BLaER1 treated with 17β-estradiol and CSF1 and Interleukin-3, amounts not matched to agents 10 nM and 100 nM (cell line): ENCODE data around the gene AK6.

Experiments used
- H3K27ac ChIP-seq, 11 experiments: shearing (Covaris generic); formaldehyde crosslinking; 2 replicates each; pipeline ENCODE4 v1.8.1; 2022
- H3K27me3 ChIP-seq, 11 experiments: shearing (Covaris generic); formaldehyde crosslinking; 2 replicates each; pipeline ENCODE4 v1.8.1; 2022
- H3K36me3 ChIP-seq, 11 experiments: shearing (Covaris generic); formaldehyde crosslinking; 2 replicates each; pipeline ENCODE4 v1.8.1; 2022
- H3K4me1 ChIP-seq, 10 experiments: shearing (Covaris generic); formaldehyde crosslinking; 2 replicates each; pipeline ENCODE4 v1.8.1; 2022
- H3K4me2 ChIP-seq, 11 experiments: shearing (Covaris generic); formaldehyde crosslinking; 2 replicates each; pipeline ENCODE4 v1.8.1; 2022
- H3K4me3 ChIP-seq, 10 experiments: shearing (Covaris generic); formaldehyde crosslinking; 2 replicates each; pipeline ENCODE4 v1.8.1; 2022
- H3K9ac ChIP-seq, 11 experiments: shearing (Covaris generic); formaldehyde crosslinking; 2 replicates each; pipeline ENCODE4 v1.8.1; 2022
- H3K9me3 ChIP-seq, 11 experiments: shearing (Covaris generic); formaldehyde crosslinking; replicated peaks in 1 of 11; 2 replicates each; pipeline ENCODE4 v1.8.1; 2022
- H4K20me1 ChIP-seq, 11 experiments: shearing (Covaris generic); formaldehyde crosslinking; 2 replicates each; pipeline ENCODE4 v1.8.1; 2022
- Cebpa-rat ChIP-seq, 11 experiments: shearing (Covaris generic); IDR thresholded peaks; 2 replicates each; pipeline ENCODE4 v1.8.1; 2022

AK6 gene

DNA sequence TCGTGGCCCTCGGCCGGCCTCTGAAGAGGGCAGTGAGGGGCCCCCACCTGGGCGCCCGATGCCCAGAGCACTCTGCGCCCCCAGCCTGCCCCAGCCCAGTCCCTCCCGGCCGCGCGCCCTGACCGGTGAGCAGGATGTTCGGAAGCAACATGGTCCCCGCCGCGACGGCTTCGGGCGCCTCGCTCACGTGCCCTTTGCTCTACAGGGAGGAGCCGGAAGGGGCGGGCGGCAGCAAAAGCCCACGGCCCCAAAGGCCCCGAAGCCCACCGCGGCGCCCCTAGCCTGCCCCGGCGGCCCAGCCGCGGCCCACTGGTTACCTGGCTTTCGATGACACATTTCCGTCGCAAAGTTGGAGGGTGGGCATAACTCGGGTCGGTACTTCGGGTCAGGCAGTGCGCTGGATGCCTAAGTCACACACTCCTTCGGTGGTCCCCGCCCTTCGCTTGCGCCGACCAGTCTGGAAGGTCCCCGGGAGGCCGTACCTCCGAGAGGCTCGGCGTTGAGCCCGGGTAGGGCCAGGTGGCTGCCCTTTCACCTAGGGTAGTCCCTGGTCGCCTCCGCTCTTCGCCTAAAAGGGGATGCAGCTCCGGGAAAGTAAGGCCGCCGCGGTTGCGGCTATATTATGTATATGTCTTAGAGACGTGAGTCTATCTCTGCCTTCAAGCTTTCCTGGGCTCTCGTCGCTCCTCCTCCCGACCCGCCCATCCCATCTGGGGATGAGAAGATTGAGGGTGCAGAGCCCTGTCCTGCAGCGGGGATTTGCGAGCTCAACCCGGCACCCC is at the start of gene AK6, which contains the start of the genes RAD17 and TAF9:
AK6 (minus strand) TSS at position 181 of the 782 bp plus-strand sequence; CDS start at position 151, 30 bp downstream.
RAD17 (plus strand) TSS at position 479 of the 782 bp plus-strand sequence. CDS start 2,391 bp downstream, outside the sequence.
TAF9 (minus strand) TSS at position 181 of the 782 bp plus-strand sequence. CDS start 3,783 bp downstream, outside the sequence.
- Histone ChIP-seq H4K20me1 (peaks cover 18 to 42% (median 35%) of the 10 kb centered on the region in 11 experiments; a peak in 19 of 22 replicates), H3K9me3 (no peaks in the 10 kb centered on the region), H3K4me3 (peak within 1 kb of the TSS; percentile 69 to 97 (median 82)), H3K27me3 (no peaks in the 10 kb centered on the region), H3K4me1 (peaks cover 22 to 49% (median 39%) of the 10 kb centered on the region in 10 experiments), H3K27ac (peak within 1 kb of the TSS; percentile 97 to 100 (median 99)), H3K36me3 (peaks cover 28 to 53% (median 39%) of the 10 kb centered on the region in 11 experiments), H3K9ac (peak within 1 kb of the TSS; percentile 96 to 99 (median 98)), H3K4me2 (peak within 1 kb of the TSS; percentile 80 to 98 (median 92))
- no peak for TF ChIP-seq Cebpa-rat (IDR thresholded peaks at IDR 0.05)

DNA sequence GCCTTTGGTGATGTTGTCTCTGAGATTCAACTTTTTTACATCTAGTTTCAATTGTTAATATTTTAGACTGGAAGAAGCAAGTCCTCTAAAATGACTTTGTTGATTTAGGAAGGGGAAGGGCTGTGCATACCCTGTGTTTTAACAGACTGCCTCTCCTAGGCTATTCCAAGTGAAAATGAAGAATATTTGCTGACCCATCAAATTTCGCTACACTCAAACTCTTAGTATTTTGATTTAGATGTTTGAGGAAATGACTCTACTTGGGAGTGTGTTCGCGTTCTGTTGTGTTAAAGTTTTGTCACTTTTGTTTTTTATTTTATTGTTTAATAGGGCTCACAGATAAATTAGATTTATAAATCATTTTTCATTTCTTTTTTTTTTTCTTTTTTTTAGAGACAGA is 49.2 kb upstream of the AK6 start:
- H3K4me2 ChIP-seq, result no peak overlapping the region
- H3K4me3 ChIP-seq, result no peak overlapping the region
- H3K9ac ChIP-seq, result no peak overlapping the region
- no peaks in the 10 kb centered on the region for H4K20me1 ChIP-seq
- H3K9me3 ChIP-seq, result peaks cover 3 to 21% (median 11%) of the 10 kb centered on the region in 11 experiments; a peak in 16 of 22 replicates
- H3K27me3 ChIP-seq, result no peaks in the 10 kb centered on the region
- no peak overlapping the region for H3K27ac ChIP-seq
- no peak for TF ChIP-seq Cebpa-rat (IDR thresholded peaks at IDR 0.05)
- no peaks in the 10 kb centered on the region for H3K4me1 ChIP-seq
- peaks cover 25 to 44% (median 35%) of the 10 kb centered on the region in 11 experiments for H3K36me3 ChIP-seq

DNA sequence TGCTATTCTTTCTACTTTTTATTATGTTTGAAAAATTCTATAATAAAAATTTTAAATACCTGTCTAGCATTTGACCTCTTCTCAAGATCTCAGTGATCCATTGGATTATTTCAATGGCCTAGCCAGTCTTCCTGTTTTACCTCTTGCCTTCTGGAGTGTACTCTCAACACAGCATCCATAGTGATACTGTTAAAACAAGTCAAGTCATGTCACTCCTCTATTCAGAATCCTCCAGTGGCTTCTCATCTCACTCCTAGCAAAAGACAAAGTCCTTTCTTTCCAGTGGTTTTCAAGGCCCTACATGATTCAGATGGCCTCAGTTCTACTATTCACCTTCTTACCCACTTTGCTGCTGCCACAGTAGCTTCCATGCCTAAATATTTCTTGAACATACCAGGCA is 47.4 kb upstream of the AK6 start:
- Histone ChIP-seq H3K4me2 (no peak overlapping the region), H3K9me3 (peaks cover 0 to 12% (median 0%) of the 10 kb centered on the region in 11 experiments; a peak in 7 of 22 replicates), H3K27me3 (no peaks in the 10 kb centered on the region), H3K4me3 (no peak overlapping the region), H3K4me1 (no peaks in the 10 kb centered on the region), H4K20me1 (no peaks in the 10 kb centered on the region), H3K27ac (no peak overlapping the region), H3K9ac (no peak overlapping the region), H3K36me3 (peaks cover 42 to 63% (median 53%) of the 10 kb centered on the region in 11 experiments)
- no peak for TF ChIP-seq Cebpa-rat (IDR thresholded peaks at IDR 0.05)

- peaks cover 0 to 12% (median 0%) of the 10 kb centered on the region in 11 experiments; a peak in 7 of 22 replicates for H3K9me3 ChIP-seq
- H3K4me1 ChIP-seq, result no peaks in the 10 kb centered on the region
- no peak for TF ChIP-seq Cebpa-rat (IDR thresholded peaks at IDR 0.05)
- no peak overlapping the region for H3K27ac ChIP-seq
- no peaks in the 10 kb centered on the region for H3K27me3 ChIP-seq
- H4K20me1 ChIP-seq, result no peaks in the 10 kb centered on the region
- no peak overlapping the region for H3K9ac ChIP-seq
- H3K4me3 ChIP-seq, result no peak overlapping the region
- H3K36me3 ChIP-seq, result peaks cover 48 to 68% (median 58%) of the 10 kb centered on the region in 11 experiments
- H3K4me2 ChIP-seq, result no peak overlapping the region
These were observed 46.9 kb upstream of the AK6 start for GRCh38 chr5:69416180-69416579.

DNA sequence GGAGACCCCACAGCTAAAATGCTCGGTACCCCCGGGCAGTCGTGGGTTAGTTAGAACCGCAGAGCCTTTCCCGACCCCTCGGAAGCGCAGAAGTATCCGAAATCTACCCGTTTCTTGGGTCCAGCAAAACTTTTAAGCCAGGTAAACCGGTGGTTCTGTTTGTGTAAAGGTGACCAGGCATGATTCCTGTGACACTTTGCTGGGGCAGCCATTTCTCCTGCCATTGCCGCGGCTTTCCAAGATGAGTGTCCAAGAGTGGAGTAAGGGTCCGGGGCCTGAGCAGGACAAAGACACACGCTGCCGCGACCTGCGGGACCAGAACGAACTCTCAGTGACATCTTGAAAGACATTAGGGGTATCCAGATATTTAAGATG is 46.3 kb upstream of the AK6 start:
- Histone ChIP-seq H4K20me1 (no peaks in the 10 kb centered on the region), H3K4me3 (no peak overlapping the region), H3K4me1 (no peaks in the 10 kb centered on the region), H3K4me2 (no peak overlapping the region), H3K36me3 (peaks cover 53 to 74% (median 65%) of the 10 kb centered on the region in 11 experiments), H3K9ac (no peak overlapping the region), H3K27me3 (no peaks in the 10 kb centered on the region), H3K27ac (no peak overlapping the region), H3K9me3 (peaks cover 0 to 12% (median 0%) of the 10 kb centered on the region in 11 experiments; a peak in 7 of 22 replicates)
- no peak for TF ChIP-seq Cebpa-rat (IDR thresholded peaks at IDR 0.05)

DNA sequence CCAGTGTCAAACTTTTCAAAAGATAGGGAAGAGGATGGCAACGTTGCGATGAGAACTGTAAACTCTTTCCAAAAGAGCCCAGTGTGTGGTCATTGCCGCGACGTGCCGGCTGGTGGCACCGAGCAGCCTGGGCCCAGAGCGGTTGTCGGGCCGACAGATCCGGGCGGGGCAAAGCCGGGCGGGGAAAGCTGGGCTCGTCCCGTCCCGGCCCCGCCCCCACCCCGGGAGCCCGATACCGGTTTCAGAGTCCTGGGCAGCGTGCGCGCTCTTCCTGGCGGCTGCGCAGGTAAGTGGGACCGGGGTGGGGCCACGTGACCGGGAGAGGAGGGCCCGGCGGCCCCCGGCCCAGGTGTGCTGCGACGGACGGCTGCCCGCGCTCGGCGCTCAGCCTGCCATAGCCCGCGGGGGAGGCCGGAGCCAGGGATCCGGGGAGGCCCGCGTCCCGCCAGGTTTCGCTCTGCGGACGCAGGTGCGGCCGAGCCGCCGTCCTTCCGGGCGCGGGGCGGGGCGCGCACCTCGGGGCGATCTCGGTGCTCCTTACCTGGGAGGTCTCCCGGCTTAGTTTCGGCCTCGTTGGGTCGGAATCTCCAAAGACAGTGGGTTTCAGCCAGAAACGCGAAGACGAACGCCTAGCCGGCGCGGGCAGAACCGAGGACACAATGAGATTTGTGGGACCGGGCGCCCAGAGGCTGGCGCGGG is 45.7 kb upstream of the AK6 start, which contains the start of gene MARVELD2:
MARVELD2 (plus strand) TSS at position 232 of the 699 bp plus-strand sequence. CDS start 4,270 bp downstream, outside the sequence.
- no peaks in the 10 kb centered on the region for H3K4me1 ChIP-seq
- H3K4me2 ChIP-seq, result no peak within 1 kb of the TSS
- H3K9ac ChIP-seq, result no peak within 1 kb of the TSS
- no peaks in the 10 kb centered on the region for H3K27me3 ChIP-seq
- H3K27ac ChIP-seq, result no peak within 1 kb of the TSS
- H3K36me3 ChIP-seq, result peaks cover 58 to 78% (median 70%) of the 10 kb centered on the region in 11 experiments
- H4K20me1 ChIP-seq, result no peaks in the 10 kb centered on the region
- H3K4me3 ChIP-seq, result no peak within 1 kb of the TSS
- peaks cover 0 to 12% (median 0%) of the 10 kb centered on the region in 11 experiments; a peak in 7 of 22 replicates for H3K9me3 ChIP-seq
- no peak for TF ChIP-seq Cebpa-rat (IDR thresholded peaks at IDR 0.05)

- H3K9me3 ChIP-seq, result peaks cover 0 to 8% (median 7%) of the 10 kb centered on the region in 11 experiments; a peak in 11 of 22 replicates
- no peaks in the 10 kb centered on the region for H3K4me1 ChIP-seq
- no peak overlapping the region for H3K9ac ChIP-seq
- peaks cover 84 to 100% (median 93%) of the 10 kb centered on the region in 11 experiments for H3K36me3 ChIP-seq
- H3K27ac ChIP-seq, result no peak overlapping the region
- no peaks in the 10 kb centered on the region for H3K27me3 ChIP-seq
- TF ChIP-seq Cebpa-rat (IDR thresholded peaks at IDR 0.05), result no peak
- H3K4me3 ChIP-seq, result no peak overlapping the region
- no peak overlapping the region for H3K4me2 ChIP-seq
- no peaks in the 10 kb centered on the region for H4K20me1 ChIP-seq
These were observed 35.5 kb upstream of the AK6 start for GRCh38 chr5:69404659-69405330.

DNA sequence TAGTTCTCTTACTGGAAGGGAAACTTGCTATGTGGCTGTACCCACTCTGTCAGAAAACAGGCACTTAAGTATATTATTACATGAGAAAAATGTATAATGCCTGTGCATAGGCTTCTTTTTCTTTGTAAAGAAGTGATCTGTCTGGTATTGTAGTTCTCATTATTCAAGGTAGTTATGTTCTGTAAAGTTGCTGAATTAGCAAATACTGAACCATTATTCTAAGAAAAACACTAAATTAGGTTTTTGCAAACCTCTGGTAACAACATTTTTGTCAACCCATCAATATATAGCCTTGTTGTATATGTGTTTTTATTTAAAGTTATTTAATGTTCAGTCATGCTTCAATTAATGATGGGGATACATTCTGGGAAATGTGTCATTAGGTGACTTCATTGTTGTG is 9.1 kb upstream of the AK6 start:
- Histone ChIP-seq H3K4me1 (peaks cover 0 to 3% (median 0%) of the 10 kb centered on the region in 10 experiments; a peak in 1 of 20 replicates), H3K27ac (no peak overlapping the region), H3K9me3 (no peaks in the 10 kb centered on the region), H3K27me3 (no peaks in the 10 kb centered on the region), H4K20me1 (no peaks in the 10 kb centered on the region; a peak in 2 of 22 replicates), H3K36me3 (peaks cover 74 to 95% (median 82%) of the 10 kb centered on the region in 11 experiments), H3K9ac (no peak overlapping the region), H3K4me3 (no peak overlapping the region), H3K4me2 (no peak overlapping the region)
- no peak for TF ChIP-seq Cebpa-rat (IDR thresholded peaks at IDR 0.05)
